Muscle of leg (tissue), 11 donors: ENCODE data around the gene IL32. TPM values are rescaled to one million over a fixed set of nuclear protein-coding genes. Genes with fewer than 3 reads are reported as not detected.
A peak's percentile ranks its signal among the peaks of the same experiment; 100 is the strongest.

Source experiments
- DNase-seq: peaks from one replicate; pipeline ENCODE4 v3.0.0; 2013
- H3K27ac ChIP-seq: one replicate; pipeline ENCODE4 v1.5.1; 2013; ENCODE audit warnings: mild to moderate bottlenecking, low read length, control low read depth
- H3K27me3 ChIP-seq: one replicate; pipeline ENCODE4 v1.6.1; 2013; ENCODE audit warnings: low read length; ENCODE audit not compliant: control insufficient read depth, insufficient read depth
- H3K36me3 ChIP-seq: one replicate; pipeline ENCODE4 v1.6.1; 2013; ENCODE audit warnings: low read length; ENCODE audit not compliant: control insufficient read depth, insufficient read depth
- H3K4me1 ChIP-seq: one replicate; pipeline ENCODE4 v1.6.1; 2013; ENCODE audit warnings: low read length; ENCODE audit not compliant: control insufficient read depth, insufficient read depth
- H3K4me3 ChIP-seq: one replicate; pipeline ENCODE4 v1.5.1; 2013; ENCODE audit warnings: low read length, control low read depth
- H3K9me3 ChIP-seq: replicated peaks from 2 replicates; pipeline ENCODE4 v1.6.1; 2013; ENCODE audit warnings: low read depth, low read length; ENCODE audit not compliant: control insufficient read depth
- WGBS: methylation state at CpG from one replicate; pipeline ENCODE4 v1.1.5; 2013; ENCODE audit warnings: missing lambda C conversion rate; ENCODE audit not compliant: insufficient coverage; 5-methylcytosine and 5-hydroxymethylcytosine counted together
- polyA plus RNA-seq, 8 donors: library from polyadenylated mRNA; unstranded; fragments of 120-200 nt; gene quantifications; one replicate each; pipeline versions ENCODE4 v1.2.1 to v1.2.3, GENCODE V29; 2013; ENCODE audit warnings: inconsistent platforms in 1 of 8, low replicate concordance in 1 of 8; ENCODE audit not compliant: insufficient read length in 8 of 8, insufficient read depth in 1 of 8
- total RNA-seq: library from RNA; stranded (reverse); fragments of 120-200 nt; gene quantifications from one replicate; pipeline ENCODE4 v1.2.4, GENCODE V29; 2013

The IL32 gene
- total and polyA plus RNA-seq, 9 donors, result 28.9 to 166 (median 116) TPM

GRCh38 chr16:3097266-3097665 is 31.8 kb downstream of the IL32 start:
- H3K27me3 ChIP-seq, result peaks cover 44% of the 10 kb centered on the region
- no peaks in the 10 kb centered on the region for H3K9me3 ChIP-seq
- H3K4me3 ChIP-seq, result no peak overlapping the region
- 30% methylated on average over 2 of the region's 8 CpGs for WGBS
- DNase-seq, result no peak
- H3K27ac ChIP-seq, result no peak overlapping the region
- H3K36me3 ChIP-seq, result no peaks in the 10 kb centered on the region
- H3K4me1 ChIP-seq, result peaks cover 35% of the 10 kb centered on the region

GRCh38 chr16:3098459-3099394 is 33.3 kb downstream of the IL32 start, which contains the start of gene ZSCAN10:
Gene ZSCAN10, minus strand, starts transcription at chr16:3099294. Its CDS starts 6,357 bp downstream, at chr16:3092937.
- no peaks in the 10 kb centered on the region for H3K9me3 ChIP-seq
- H3K27me3 ChIP-seq, result peaks cover 42% of the 10 kb centered on the region
- H3K27ac ChIP-seq, result peak within 1 kb of the TSS; percentile 20
- H3K36me3 ChIP-seq, result no peaks in the 10 kb centered on the region
- peak; percentile 8 for DNase-seq
- 20% methylated on average over 8 of the region's 21 CpGs for WGBS
- peaks cover 29% of the 10 kb centered on the region for H3K4me1 ChIP-seq
- peak within 1 kb of the TSS; percentile 10 for H3K4me3 ChIP-seq

GRCh38 chr16:3099395-3099731 is 33.9 kb downstream of the IL32 start:
- Histone ChIP-seq H3K27me3 (peaks cover 42% of the 10 kb centered on the region), H3K27ac (no peak overlapping the region)

GRCh38 chr16:3099732-3100499 is 34.5 kb downstream of the IL32 start:
- no peaks in the 10 kb centered on the region for H3K9me3 ChIP-seq

More at GRCh38 chr16:3099395-3099731, 33.9 kb downstream of the IL32 start:
- WGBS, result 40% methylated on average over 5 of the region's 5 CpGs
- Histone ChIP-seq H3K9me3 (no peaks in the 10 kb centered on the region), H3K36me3 (no peaks in the 10 kb centered on the region), H3K4me3 (no peak overlapping the region), H3K4me1 (peaks cover 29% of the 10 kb centered on the region)
- DNase-seq, result peak; percentile 27

GRCh38 chr16:3101018-3101840 is 35.8 kb downstream of the IL32 start:
- Histone ChIP-seq H3K36me3 (no peaks in the 10 kb centered on the region), H3K4me1 (peaks cover 36% of the 10 kb centered on the region), H3K27ac (peak overlapping the region; percentile 62), H3K9me3 (no peaks in the 10 kb centered on the region), H3K4me3 (no peak overlapping the region), H3K27me3 (peaks cover 42% of the 10 kb centered on the region)
- 69% methylated on average over 17 of the region's 29 CpGs for WGBS
- peak; percentile 37 for DNase-seq

More at GRCh38 chr16:3099732-3100499, 34.5 kb downstream of the IL32 start:
- peaks cover 42% of the 10 kb centered on the region for H3K27me3 ChIP-seq
- peaks cover 29% of the 10 kb centered on the region for H3K4me1 ChIP-seq
- H3K27ac ChIP-seq, result peak overlapping the region; percentile 20
- WGBS, result 4% methylated on average over 18 of the region's 39 CpGs
- DNase-seq, result peak; percentile 92
- no peaks in the 10 kb centered on the region for H3K36me3 ChIP-seq
- H3K4me3 ChIP-seq, result peak overlapping the region; percentile 10

GRCh38 chr16:3101841-3102470 is 36.5 kb downstream of the IL32 start:
- Histone ChIP-seq H3K9me3 (no peaks in the 10 kb centered on the region), H3K4me1 (peaks cover 40% of the 10 kb centered on the region), H3K36me3 (no peaks in the 10 kb centered on the region), H3K27ac (peak overlapping the region; percentile 85), H3K27me3 (peaks cover 40% of the 10 kb centered on the region), H3K4me3 (no peak overlapping the region)
- peak; percentile 77 for DNase-seq
- WGBS, result 36% methylated on average over 16 of the region's 27 CpGs

- H3K9me3 ChIP-seq, result no peaks in the 10 kb centered on the region
- H3K27me3 ChIP-seq, result peaks cover 6% of the 10 kb centered on the region
- H3K36me3 ChIP-seq, result no peaks in the 10 kb centered on the region
- peak overlapping the region; percentile 50 for H3K4me3 ChIP-seq
- peak overlapping the region; percentile 86 for H3K27ac ChIP-seq
- WGBS, result under 1% methylated on average over 68 of the region's 74 CpGs
- peak; percentile 95 for DNase-seq
- peaks cover 20% of the 10 kb centered on the region for H3K4me1 ChIP-seq
Observed at GRCh38 chr16:3106205-3106928, 40.9 kb downstream of the IL32 start.

GRCh38 chr16:3112058-3112880 is 46.8 kb downstream of the IL32 start, which contains the start of gene ZNF205:
Gene ZNF205, plus strand, starts transcription at chr16:3112586. Its CDS starts 845 bp downstream, at chr16:3113431.
- peak; percentile 89 for DNase-seq
- WGBS, result 12% methylated on average over 13 of the region's 23 CpGs

More at GRCh38 chr16:3112058-3112880, 46.8 kb downstream of the IL32 start, which contains the start of gene ZNF205:
- H3K27me3 ChIP-seq, result no peaks in the 10 kb centered on the region
- peak within 1 kb of the TSS; percentile 71 for H3K4me3 ChIP-seq
- H3K36me3 ChIP-seq, result peaks cover 32% of the 10 kb centered on the region
- peaks cover 29% of the 10 kb centered on the region for H3K4me1 ChIP-seq
- no peaks in the 10 kb centered on the region for H3K9me3 ChIP-seq
- peak within 1 kb of the TSS; percentile 82 for H3K27ac ChIP-seq
